ENCODE data around the gene GOLGA6L7.
"Not testable (repeated sequence)": the region's sequence is repeated elsewhere in the genome, so short reads cannot be mapped to it uniquely, and the experiment has no call there.

Gene GOLGA6L7

DNA sequence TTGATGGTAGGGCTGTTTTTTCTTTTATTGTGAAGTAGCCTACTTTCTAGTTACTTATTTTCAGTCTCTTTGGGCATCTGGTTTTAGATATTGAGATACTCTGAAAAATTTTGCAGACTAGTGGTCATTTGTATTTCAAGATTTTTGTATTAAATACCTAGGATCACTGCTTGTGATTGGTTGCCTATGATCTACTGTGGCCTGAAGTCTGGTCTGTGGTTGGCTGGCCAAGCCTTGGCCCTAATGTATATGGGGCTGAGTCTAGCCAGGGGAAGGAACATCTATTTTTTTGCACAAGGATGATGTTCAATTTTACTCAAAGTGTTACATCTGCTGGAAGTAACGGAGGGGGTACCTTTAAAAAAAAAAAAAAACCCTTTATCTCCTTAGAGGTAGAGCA is 38.0 kb downstream of the GOLGA6L7 start:
- H3K4me1 ChIP-seq (ENCODE audit: control insufficient read depth in 1 of 2, insufficient read depth in 2 of 2, low read length in 2 of 2); H4K8ac ChIP-seq (ENCODE audit: low read depth, low read length); H3K36me3 ChIP-seq (ENCODE audit: control insufficient read depth in 1 of 2, insufficient read depth in 2 of 2, low read length in 2 of 2); H3K14ac ChIP-seq (ENCODE audit: low read length); H2AK5ac ChIP-seq (ENCODE audit: low read length); H3K9me3 ChIP-seq (ENCODE audit: insufficient read depth, low read depth, low read length); H3K23ac ChIP-seq (ENCODE audit: low read length); H2AFZ ChIP-seq (ENCODE audit: insufficient read depth, low read length, poor library complexity); H3K9ac ChIP-seq (ENCODE audit: low read length); H3K4ac ChIP-seq (ENCODE audit: low read depth, low read length); H3K27me3 ChIP-seq (ENCODE audit: insufficient read depth, low read length); H2BK120ac ChIP-seq (ENCODE audit: insufficient read depth, low read length, poor library complexity); H3K27ac ChIP-seq (ENCODE audit: low read depth, low read length); H2BK5ac ChIP-seq (ENCODE audit: low read depth, low read length, poor library complexity); DNase-seq; H3K4me2 ChIP-seq (ENCODE audit: low read length); H4K12ac ChIP-seq (ENCODE audit: low read depth, low read length); H2BK12ac ChIP-seq (ENCODE audit: low read length); H4K91ac ChIP-seq (ENCODE audit: low read depth, low read length); H3K18ac ChIP-seq (ENCODE audit: low read length); H3K79me1 ChIP-seq (ENCODE audit: low read length); H3K4me3 ChIP-seq (ENCODE audit: low read depth, low read length); H3K79me2 ChIP-seq (ENCODE audit: control insufficient read depth, insufficient read depth, low read length, poor library complexity): not testable (repeated sequence)
- no CpG with 5 or more reads among the region's 1 CpG for WGBS (ENCODE audit: extremely low coverage, insufficient coverage, insufficient read length)

DNA sequence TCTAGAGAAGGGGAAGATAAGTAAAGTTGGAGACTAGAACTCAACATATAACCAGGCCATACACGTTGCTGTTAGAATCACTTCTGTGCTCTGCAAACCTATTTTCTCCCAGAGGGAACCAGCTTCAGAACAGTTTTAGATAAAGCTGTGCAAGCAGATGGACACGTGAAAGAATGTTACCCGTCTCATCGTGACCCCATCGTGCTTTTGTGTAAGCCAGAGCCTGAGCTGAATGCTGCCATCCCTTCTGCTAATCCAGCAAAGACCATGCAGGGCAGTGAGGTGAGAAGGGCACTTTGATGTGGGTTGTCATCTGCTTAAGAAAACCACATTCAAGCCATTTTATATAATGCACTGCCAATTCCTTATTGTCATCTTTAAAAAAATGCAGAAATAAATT is 40.3 kb downstream of the GOLGA6L7 start:
- not testable (repeated sequence) for H4K8ac ChIP-seq (ENCODE audit: low read depth, low read length); H2BK120ac ChIP-seq (ENCODE audit: insufficient read depth, low read length, poor library complexity); DNase-seq; H3K79me2 ChIP-seq (ENCODE audit: control insufficient read depth, insufficient read depth, low read length, poor library complexity); H3K14ac ChIP-seq (ENCODE audit: low read length); H3K23ac ChIP-seq (ENCODE audit: low read length); H2BK12ac ChIP-seq (ENCODE audit: low read length); H3K36me3 ChIP-seq (ENCODE audit: control insufficient read depth in 1 of 2, insufficient read depth in 2 of 2, low read length in 2 of 2); H3K4me2 ChIP-seq (ENCODE audit: low read length); H3K9ac ChIP-seq (ENCODE audit: low read length); H2AK5ac ChIP-seq (ENCODE audit: low read length); H3K18ac ChIP-seq (ENCODE audit: low read length); H4K12ac ChIP-seq (ENCODE audit: low read depth, low read length); H3K9me3 ChIP-seq (ENCODE audit: insufficient read depth, low read depth, low read length); H2BK5ac ChIP-seq (ENCODE audit: low read depth, low read length, poor library complexity); H2AFZ ChIP-seq (ENCODE audit: insufficient read depth, low read length, poor library complexity); H3K4ac ChIP-seq (ENCODE audit: low read depth, low read length); H3K4me3 ChIP-seq (ENCODE audit: low read depth, low read length); H3K27me3 ChIP-seq (ENCODE audit: insufficient read depth, low read length); H4K91ac ChIP-seq (ENCODE audit: low read depth, low read length); H3K27ac ChIP-seq (ENCODE audit: low read depth, low read length); H3K79me1 ChIP-seq (ENCODE audit: low read length); H3K4me1 ChIP-seq (ENCODE audit: control insufficient read depth in 1 of 2, insufficient read depth in 2 of 2, low read length in 2 of 2)
- no CpG with 5 or more reads among the region's 5 CpGs for WGBS (ENCODE audit: extremely low coverage, insufficient coverage, insufficient read length)

DNA sequence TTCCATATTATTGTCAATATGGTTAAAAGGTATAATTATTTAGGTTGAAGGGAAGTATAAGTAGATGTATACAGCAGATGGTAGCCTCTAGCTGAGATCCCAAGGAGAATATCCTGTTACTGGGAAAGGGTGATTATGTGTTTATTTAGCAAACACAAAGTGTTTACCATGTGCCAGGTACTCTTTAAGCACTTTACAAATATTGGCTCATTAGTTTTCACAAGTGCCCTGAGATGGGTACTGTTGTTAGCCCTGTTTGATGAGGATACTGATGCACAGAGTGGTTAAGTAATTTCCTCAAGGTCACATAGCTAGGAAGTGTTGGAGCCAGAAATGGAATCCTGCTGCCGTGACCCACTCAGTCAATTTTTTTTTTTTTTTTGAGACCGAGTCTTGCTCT is 48.1 kb downstream of the GOLGA6L7 start:
- not testable (repeated sequence) for DNase-seq; H2AFZ ChIP-seq (ENCODE audit: insufficient read depth, low read length, poor library complexity); H3K23ac ChIP-seq (ENCODE audit: low read length); H3K18ac ChIP-seq (ENCODE audit: low read length); H2BK120ac ChIP-seq (ENCODE audit: insufficient read depth, low read length, poor library complexity); H3K14ac ChIP-seq (ENCODE audit: low read length); H3K36me3 ChIP-seq (ENCODE audit: control insufficient read depth in 1 of 2, insufficient read depth in 2 of 2, low read length in 2 of 2); H3K79me2 ChIP-seq (ENCODE audit: control insufficient read depth, insufficient read depth, low read length, poor library complexity); H3K4me1 ChIP-seq (ENCODE audit: control insufficient read depth in 1 of 2, insufficient read depth in 2 of 2, low read length in 2 of 2); H3K4me2 ChIP-seq (ENCODE audit: low read length); H3K4ac ChIP-seq (ENCODE audit: low read depth, low read length); H3K9me3 ChIP-seq (ENCODE audit: insufficient read depth, low read depth, low read length); H3K4me3 ChIP-seq (ENCODE audit: low read depth, low read length); H2BK5ac ChIP-seq (ENCODE audit: low read depth, low read length, poor library complexity); H2AK5ac ChIP-seq (ENCODE audit: low read length); H3K27ac ChIP-seq (ENCODE audit: low read depth, low read length); H4K91ac ChIP-seq (ENCODE audit: low read depth, low read length); H3K79me1 ChIP-seq (ENCODE audit: low read length); H3K9ac ChIP-seq (ENCODE audit: low read length); H3K27me3 ChIP-seq (ENCODE audit: insufficient read depth, low read length); H4K8ac ChIP-seq (ENCODE audit: low read depth, low read length); H2BK12ac ChIP-seq (ENCODE audit: low read length); H4K12ac ChIP-seq (ENCODE audit: low read depth, low read length)
- WGBS (ENCODE audit: extremely low coverage, insufficient coverage, insufficient read length), result no CpG with 5 or more reads among the region's 2 CpGs

DNA sequence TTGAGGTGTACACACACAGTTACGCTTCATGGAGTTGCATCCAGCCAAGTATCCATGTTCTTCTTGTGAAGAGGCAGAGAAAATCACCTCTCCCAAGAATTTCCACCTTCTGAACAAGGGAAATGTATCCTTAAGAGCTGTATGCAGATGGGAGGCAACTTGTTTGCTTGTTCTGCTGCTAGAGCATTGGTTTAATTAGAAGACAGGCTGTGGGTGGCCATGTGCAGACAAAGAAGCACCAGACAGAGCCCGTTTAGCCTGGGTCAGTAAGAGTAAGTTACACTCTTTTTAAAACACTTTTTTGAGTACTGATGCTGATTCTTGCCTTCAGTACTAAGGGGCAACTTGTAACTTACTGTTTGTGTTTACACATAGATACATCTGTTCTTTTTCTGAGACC is 50.2 kb downstream of the GOLGA6L7 start:
- DNase-seq; H3K9ac ChIP-seq (ENCODE audit: low read length); H3K23ac ChIP-seq (ENCODE audit: low read length); H3K4me2 ChIP-seq (ENCODE audit: low read length); H2AFZ ChIP-seq (ENCODE audit: insufficient read depth, low read length, poor library complexity); H3K18ac ChIP-seq (ENCODE audit: low read length); H3K9me3 ChIP-seq (ENCODE audit: insufficient read depth, low read depth, low read length); H2BK120ac ChIP-seq (ENCODE audit: insufficient read depth, low read length, poor library complexity); H4K8ac ChIP-seq (ENCODE audit: low read depth, low read length); H3K4me1 ChIP-seq (ENCODE audit: control insufficient read depth in 1 of 2, insufficient read depth in 2 of 2, low read length in 2 of 2); H4K91ac ChIP-seq (ENCODE audit: low read depth, low read length); H3K27ac ChIP-seq (ENCODE audit: low read depth, low read length); H3K36me3 ChIP-seq (ENCODE audit: control insufficient read depth in 1 of 2, insufficient read depth in 2 of 2, low read length in 2 of 2); H3K79me1 ChIP-seq (ENCODE audit: low read length); H3K14ac ChIP-seq (ENCODE audit: low read length); H3K27me3 ChIP-seq (ENCODE audit: insufficient read depth, low read length); H4K12ac ChIP-seq (ENCODE audit: low read depth, low read length); H2BK12ac ChIP-seq (ENCODE audit: low read length); H3K79me2 ChIP-seq (ENCODE audit: control insufficient read depth, insufficient read depth, low read length, poor library complexity); H2BK5ac ChIP-seq (ENCODE audit: low read depth, low read length, poor library complexity); H3K4me3 ChIP-seq (ENCODE audit: low read depth, low read length); H3K4ac ChIP-seq (ENCODE audit: low read depth, low read length); H2AK5ac ChIP-seq (ENCODE audit: low read length): not testable (repeated sequence)
- WGBS (ENCODE audit: extremely low coverage, insufficient coverage, insufficient read length), result no CpG with 5 or more reads among the region's 2 CpGs
